Ureter (tissue), 1 donor: ENCODE measurements around the gene AP4B1. TPM values are rescaled to one million over a fixed set of nuclear protein-coding genes. Genes with fewer than 3 reads are reported as not detected.
"Not testable (repeated sequence)": the region's sequence is repeated elsewhere in the genome, so short reads cannot be mapped to it uniquely, and the experiment has no call there.

Experiments used
- DNase-seq: peaks from one replicate; pipeline ENCODE4 v3.0.0-alpha.2; 2020; ENCODE audit warnings: low spot score
- total RNA-seq: library from RNA; stranded (reverse); gene quantifications from one replicate; pipeline ENCODE4 v1.2.4, GENCODE V29; 2023
- donor health status: DM: yes; HTN: yes; CAD: no.

Gene AP4B1
- 31.6 TPM for total RNA-seq

DNA sequence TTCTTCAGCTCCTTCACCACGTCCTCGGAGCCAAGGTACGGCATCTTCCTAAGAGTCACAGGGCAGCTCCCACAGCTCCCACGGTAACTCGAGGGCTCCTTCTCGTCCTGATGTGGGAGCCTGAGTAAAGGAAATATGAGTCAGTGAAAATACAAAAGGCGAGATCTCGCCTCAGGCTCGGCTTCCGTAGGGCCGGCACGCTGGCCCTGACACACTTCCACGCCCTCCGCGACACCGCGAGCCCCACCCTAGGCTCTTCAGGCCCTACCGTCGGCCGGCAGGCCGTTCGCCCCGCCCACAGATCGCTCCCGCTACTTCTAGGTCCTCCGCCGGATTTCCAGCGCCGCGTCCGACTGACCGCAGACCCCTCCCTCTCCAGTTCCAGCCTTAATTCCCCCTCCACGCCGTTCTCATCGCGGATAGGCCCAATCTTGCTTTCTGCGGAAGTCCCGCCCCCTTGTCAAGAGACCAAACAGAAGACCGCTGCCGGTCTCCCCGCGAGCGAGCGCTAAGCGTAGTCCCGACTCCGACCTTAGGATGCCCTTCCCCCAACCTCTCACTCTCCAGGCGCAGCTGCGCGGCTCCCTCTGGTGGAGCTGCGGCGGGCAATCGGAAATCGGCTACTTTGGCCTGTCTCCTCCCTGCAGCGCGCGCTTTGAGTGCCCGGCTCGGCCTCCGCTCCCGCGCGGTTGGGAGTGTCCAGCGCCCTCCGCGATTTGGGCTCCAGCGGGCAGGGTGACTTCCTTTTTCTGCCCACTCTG is at the start of gene AP4B1, which contains the start of gene DCLRE1B:
Gene AP4B1, minus strand, starts transcription at position 126 of the 761 bp plus-strand sequence. Its CDS starts 82 bp downstream, at position 44.
Gene DCLRE1B, plus strand, starts transcription at position 653 of the 761 bp plus-strand sequence. CDS start 261 bp downstream, outside the sequence.
- peak; percentile 98 for DNase-seq

DNA sequence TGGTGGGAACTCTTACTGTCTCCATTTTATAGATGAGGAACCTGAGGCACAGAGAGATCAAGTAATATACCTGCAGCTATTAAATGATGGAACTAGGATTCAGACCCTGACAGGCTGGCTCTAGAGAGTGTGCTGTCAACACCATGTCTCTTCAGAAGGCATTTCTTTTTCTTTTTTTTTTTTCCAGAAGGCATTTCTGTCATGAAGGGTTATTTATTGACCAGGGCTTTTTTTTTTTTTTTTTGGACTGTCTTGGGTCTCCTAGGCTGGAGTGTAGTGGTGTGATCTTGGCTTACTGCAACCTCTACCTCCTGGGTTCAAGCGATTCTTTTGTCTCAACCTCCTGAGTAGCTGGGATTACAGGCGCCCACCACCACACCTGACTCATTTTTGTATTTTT is 47.1 kb upstream of the AP4B1 start:
- no peak for DNase-seq

DNA sequence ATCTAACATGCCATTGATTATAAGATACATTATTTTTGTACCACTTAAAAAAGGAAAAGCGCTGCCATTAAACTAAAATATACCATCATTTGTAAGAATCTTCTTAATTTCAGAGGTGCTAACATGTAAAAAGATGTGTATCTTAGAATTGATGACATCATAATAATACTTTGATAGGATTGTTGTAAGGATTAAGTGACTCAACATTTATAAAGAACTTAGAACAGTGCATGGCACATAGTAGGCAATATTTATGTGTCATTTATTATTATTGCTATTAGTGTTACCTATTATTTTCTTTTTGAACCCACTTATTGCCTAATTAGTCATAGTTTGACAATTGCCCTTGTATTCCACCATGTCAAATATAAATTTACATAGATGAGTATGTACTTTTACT is 46.3 kb upstream of the AP4B1 start:
- no peak for DNase-seq

DNA sequence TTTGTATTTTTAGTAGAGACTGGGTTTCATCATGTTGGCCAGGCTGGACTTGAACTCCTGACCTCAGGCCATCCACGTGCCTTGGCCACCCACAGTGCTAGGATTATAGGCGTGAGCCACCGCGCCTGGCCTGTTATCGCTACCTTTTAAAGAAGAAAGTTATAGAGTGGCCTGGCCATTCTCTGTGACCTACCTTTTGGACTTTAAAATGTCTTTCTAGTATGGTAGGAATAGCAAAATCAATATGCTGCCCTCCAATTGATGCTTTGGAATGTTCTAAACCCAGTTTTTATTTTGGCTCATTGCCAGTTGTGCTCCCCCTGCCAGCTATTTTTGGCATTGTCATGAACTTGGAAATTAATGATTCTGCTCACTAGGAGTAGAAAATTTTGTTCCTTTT is 44.4 kb upstream of the AP4B1 start:
- DNase-seq: no peak

DNA sequence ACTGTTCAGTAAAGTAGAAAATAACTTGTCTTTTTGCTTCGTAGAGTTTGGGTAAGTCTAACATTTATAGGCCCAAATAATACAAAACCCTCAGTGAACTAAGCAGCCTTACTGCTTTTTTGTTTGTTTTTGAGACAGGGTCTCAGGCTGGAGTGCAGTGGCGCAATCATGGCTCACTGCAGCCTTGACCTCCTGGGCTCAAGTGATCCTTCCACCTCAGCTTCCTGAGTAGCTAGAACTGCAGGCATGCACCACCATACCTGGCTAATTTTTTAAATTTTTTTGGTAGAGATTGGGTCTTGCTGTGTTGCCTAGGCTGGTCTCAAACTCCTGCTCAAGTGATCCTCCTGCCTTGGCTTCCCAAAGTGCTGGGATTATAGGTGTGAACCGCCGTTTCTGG is 43.6 kb upstream of the AP4B1 start:
- not testable (repeated sequence) for DNase-seq

DNA sequence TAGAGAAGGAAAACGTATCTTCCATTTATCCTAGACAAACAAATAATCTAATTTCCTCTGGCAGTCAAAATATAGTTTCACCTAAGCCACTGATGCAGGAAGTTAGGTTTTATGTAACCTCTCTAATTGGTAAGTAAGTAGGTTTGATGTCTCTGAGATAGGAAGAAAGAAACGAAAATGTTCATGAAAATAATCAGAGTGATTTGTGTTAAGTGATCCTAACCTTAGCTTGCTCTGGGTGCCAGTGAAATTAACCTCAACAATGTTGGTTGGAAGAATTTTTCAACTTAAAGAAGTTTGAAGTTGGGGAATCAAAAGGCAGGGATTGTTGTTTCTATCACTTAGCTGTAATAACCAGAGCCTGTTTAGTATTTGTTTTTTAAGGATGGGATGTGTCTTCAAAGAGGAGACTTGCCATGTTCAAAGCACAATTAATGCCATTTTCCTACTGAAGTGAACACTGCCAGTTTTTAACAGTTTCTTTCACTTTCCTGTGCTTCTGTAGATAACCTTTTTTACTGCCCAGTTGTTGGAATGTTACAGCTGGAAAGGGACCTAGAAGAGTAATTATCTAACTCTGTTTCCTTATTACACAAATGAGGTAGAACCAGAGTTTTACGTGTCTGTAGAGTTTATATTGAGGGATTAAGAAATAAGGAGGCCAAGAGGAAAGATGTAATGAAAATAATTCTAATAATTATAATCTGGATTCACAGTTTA is 42.9 kb upstream of the AP4B1 start:
- DNase-seq: no peak

DNA sequence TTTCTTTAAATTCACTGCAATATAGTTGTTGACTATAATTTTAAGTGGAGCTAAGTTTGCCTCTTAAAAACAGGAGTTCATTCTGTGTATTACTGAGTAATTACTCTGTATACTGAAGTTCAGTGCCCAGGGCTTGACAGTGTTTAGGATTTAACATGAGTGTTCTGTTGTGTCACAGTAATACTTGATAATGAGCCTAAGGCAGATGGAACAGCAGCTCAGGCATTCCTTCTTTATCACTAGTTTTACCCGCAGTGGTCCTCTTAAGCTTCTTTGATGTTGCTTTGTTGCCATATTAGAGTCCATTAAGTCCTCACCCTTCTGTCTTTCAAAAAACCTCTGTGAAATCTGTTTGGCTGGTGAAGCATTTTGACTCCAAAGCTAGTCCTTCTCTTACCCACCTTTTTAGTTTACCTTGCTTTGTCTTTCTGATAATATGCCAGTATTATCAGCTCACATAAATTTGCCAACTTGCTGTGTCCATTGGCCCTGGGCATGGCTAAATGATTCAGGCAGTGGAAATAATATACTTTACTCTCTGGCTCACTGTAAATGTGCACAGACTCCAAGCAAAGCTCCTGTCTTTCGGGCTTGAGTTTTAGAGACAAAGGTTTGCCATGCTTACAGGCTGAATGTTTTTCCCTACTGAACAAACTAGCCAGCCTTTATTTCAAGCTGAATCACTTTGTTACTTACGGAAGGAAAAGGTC is 42.2 kb upstream of the AP4B1 start:
- no peak for DNase-seq

DNA sequence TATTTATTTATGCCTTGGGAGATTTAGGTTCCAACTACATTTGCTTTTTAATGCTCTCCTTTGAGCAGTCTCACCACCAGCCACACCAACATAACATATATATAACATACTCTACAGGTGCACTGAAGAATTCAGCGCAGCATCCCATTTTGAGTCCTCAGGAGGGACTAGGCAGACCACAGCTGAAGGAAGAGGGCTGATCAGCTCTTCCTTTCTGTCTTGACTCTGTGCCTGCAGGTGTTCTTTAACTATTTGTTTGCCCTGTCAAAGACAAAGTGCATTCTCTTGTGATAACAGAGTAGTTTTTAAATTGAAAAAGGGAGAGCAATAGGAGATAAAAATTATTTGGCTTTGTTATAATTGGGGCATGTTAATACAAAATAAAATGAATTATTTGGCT is 41.5 kb upstream of the AP4B1 start:
- DNase-seq: no peak

DNA sequence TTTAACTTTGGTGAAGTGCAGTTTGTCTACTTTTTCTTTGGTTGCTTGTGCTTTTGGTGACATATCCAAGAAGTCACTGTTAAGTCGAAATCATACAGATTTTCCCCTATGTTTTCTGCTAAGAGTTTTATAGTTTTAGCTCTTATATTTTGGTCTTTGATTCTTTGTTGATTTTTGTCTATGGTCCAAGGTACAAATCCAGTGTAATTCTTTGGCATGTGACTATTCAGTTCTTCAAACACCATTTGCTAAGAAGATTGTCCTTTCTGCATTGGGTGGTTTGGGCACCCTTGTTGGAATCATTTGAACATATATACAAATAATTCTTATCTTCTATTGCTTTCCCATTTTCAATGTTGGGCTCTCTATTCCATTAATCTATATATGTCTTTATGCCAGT is 40.7 kb upstream of the AP4B1 start:
- DNase-seq: no peak

DNA sequence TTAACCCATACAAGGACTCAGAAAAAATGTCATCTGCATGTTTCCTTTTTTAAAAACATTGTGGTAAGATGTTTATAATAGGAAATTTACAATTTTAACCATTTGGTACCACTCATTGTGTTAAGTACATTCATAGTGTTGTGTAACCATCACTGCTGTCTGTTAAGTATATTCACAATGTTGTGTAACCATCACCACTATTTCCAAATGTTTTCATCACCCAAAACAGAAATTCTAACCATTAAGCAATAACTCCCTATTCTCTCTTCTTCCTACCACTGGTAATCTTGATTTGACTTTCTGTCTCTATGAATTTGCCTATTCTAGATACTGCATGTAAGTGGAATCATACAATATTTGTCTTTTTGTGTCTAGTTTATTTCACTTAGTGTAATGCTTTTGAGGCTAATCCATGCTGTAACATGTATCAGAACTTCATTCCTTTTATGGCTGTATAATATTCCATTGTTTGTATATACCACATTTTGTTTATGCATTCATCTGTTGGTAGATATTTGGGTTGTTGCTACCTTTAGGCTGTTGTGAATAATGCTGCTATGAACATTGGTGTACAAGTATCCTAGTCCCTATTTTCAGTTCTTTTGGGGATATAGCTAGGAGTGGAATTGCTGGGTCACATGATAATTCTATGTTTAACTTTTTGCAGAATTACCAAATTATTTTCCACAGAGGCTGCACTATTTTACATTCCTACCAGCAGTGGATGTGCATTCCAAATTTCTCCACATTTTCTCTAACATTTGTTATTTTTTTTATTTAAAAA is 38.6 kb upstream of the AP4B1 start:
- DNase-seq: no peak

DNA sequence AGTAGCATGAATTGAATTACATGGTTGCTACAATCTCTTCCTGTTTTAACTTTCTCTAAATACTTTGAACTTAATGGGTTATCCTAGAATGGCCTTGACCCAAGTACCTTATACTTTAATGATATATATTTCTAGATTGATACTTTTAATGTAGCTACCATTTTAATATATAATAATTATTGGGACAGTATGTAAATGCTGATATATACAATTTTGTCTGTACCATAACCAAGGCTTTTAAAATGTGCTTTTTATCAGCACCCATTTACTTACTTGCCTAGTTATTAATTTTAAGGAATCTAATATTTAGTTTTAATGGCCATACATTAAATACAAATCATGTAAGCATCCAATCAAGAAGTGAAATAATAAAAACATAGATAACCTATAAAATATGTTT is 37.9 kb upstream of the AP4B1 start:
- DNase-seq: no peak

DNA sequence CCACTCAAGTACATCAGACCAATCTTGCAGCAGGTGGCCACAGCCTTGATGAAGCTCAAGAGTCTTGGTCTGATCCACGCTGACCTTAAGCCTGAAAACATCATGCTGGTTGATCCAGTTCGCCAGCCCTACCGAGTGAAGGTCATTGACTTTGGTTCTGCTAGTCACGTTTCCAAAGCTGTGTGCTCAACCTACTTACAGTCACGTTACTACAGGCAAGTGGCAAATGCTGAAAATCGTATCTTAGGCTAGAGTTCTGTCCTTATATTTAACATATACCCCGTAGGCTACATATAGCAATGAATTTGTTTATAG is 36.6 kb upstream of the AP4B1 start:
- DNase-seq: no peak

DNA sequence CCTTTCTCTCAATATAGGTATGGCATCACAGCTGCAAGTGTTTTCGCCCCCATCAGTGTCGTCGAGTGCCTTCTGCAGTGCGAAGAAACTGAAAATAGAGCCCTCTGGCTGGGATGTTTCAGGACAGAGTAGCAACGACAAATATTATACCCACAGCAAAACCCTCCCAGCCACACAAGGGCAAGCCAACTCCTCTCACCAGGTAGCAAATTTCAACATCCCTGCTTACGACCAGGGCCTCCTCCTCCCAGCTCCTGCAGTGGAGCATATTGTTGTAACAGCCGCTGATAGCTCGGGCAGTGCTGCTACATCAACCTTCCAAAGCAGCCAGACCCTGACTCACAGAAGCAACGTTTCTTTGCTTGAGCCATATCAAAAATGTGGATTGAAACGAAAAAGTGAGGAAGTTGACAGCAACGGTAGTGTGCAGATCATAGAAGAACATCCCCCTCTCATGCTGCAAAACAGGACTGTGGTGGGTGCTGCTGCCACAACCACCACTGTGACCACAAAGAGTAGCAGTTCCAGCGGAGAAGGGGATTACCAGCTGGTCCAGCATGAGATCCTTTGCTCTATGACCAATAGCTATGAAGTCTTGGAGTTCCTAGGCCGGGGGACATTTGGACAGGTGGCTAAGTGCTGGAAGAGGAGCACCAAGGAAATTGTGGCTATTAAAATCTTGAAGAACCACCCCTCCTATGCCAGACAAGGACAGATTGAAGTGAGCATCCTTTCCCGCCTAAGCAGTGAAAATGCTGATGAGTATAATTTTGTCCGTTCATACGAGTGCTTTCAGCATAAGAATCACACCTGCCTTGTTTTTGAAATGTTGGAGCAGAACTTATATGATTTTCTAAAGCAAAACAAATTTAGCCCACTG is 36.0 kb upstream of the AP4B1 start:
- no peak for DNase-seq

DNA sequence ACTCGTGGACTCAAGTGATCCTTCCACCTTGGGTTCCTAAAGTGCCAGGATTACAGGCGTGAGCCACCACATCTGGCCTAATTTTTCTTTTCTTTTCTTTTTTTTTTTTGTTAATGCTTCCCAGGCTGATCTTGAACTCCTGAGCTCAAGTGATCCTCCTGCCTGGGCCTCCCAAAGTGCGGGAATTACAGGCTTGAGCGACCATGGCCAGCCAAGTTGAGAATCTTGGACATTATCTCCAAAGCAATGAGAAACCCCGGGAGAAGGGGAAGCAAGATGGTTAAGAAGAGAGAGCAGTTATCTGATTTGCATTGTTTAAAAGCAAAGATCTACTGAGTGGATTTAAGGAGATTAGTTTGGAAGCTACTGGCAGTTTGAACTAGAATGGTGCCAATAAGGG is 33.6 kb upstream of the AP4B1 start:
- no peak for DNase-seq

DNA sequence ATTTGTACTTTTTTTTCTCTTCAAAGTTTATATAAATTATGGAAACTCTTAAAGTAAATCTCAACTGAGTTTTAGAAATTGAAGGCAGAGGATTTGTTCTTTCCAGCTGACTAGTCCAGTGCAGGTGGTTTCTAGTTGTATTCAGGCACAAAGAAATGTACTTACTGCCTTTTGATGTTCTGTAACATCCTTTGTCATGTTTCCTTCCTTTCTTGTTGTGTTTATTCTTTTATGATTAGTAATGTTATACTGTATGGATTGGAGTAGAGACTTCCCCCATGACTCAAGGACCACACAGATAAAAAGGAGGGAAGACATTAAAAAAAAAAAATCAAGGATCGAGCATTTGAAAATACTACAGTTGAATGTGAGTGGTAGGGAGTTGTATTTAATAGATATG is 32.5 kb upstream of the AP4B1 start:
- DNase-seq: no peak

DNA sequence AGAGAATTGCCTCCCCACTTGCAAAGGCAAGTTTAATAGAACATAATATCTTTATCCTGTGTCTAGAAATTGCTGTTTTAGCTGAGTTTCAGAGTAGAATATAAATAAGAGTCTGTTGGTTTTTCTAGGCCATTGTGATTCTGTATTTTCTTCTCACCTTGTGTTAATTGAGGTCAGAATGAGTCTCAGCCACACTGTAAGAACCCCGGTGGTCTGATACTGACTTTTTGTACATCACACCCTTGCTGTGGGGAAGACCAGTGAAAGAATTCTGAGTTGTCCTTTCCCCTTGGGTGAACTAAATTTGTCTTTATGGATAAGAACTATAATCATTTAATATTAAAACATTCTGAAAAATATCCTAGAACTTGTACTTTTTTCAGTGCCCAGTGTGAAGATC is 31.4 kb upstream of the AP4B1 start:
- no peak for DNase-seq

DNA sequence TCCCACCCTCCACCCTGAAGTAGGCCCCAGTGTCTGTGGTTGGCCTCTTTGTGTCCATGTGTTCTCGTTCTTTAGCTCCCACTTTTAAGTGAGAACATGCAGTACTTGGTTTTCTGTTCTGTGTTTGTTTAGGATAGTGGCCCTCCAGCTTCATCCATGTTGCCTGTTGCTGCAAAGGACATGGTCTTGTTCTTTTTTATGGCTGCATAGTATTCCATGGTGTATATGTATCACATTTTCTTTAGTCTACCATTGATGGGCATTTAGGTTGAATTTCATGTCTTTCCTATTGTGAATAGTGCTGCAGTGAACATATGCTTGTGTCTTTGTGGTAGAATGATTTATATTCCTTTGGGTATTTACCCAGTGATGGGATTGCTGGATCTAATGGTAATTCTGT is 30.6 kb upstream of the AP4B1 start:
- no peak for DNase-seq

DNA sequence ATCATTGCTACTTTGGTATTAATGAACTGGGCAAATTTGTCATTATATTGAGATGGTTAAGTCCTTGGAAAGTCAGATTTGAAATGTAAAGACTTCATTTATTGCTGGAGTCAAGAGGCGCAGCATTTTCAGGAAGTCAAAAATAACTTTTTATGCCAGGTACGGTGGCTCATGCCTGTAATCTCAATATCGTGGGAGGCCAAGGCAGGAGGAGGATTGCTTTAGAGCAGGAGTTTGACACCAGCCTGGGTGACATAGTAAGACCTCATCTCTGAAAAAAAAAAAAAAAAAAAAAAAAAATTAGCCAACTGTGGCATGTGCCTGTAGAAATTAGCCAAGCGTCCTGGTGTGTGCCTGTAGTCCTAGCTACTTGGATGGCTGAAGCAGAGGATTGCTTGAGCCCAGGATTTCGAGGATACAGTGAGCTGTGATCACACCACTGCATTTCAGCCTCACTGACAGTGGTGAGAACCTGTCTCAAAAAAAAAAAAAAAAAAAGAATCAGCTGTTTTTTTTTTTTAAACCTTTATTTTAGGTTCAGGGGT is 30.0 kb upstream of the AP4B1 start:
- DNase-seq: no peak

DNA sequence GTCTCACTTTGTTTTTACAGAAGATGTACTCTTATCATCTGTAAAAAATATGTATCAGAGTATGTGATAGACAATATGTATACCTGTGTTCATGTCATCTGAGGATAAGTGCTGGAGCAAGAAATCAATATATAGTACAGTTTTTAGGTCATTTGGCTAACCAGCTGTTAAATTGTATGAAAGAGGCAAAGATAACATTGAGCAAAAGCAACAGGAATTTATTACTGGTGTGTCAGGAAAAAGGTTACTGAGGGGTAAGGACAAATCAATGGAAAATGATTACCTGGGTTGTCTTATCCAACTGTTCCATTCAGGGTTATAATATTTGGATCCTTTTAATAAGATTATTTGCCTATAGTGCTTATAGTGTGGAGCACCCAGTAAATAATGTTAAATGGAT is 29.4 kb upstream of the AP4B1 start:
- no peak for DNase-seq

DNA sequence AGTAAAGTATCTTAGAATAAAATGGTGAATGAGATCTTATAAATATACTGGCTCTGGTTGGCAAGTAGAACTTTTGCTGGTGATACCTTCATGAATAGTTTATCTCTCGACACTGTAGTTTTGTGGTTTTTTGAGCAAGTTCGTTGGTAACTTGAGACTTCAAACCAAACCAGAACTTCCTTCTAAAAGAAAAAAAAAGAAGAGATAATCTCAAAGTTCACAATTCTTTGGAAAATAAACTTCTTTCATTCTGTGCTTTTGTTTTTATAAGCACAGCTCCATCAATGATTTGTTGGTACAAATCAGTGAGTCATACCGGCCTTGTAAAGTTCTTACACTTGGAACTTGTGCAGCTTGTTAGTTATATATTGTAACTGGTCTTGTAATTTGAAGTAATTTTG is 26.9 kb upstream of the AP4B1 start:
- no peak for DNase-seq
